Adrenal gland (tissue), 12 donors: ENCODE results near the gene LCN1. TPM values are rescaled to one million over a fixed set of nuclear protein-coding genes. Genes with fewer than 3 reads are reported as not detected.

ENCODE experiments used
- DNase-seq, 7 donors: peaks; one replicate each; pipeline ENCODE4 v3.0.0-alpha.2; 2019 to 2020
- H3K27ac ChIP-seq, 5 donors: fragments of 200-600 bp; sonication (generic) in 4 of 5; 1 replicate in 3 of 5; 2 replicates in 2 of 5; pipeline versions ENCODE4 v1.5.1 to v1.8.0; 2016 to 2020; ENCODE audit warnings: mild to moderate bottlenecking in 1 of 5
- H3K27me3 ChIP-seq: fragments of 200-600 bp; 2 replicates; pipeline ENCODE4 v1.8.0; 2021
- H3K36me3 ChIP-seq, 2 donors: fragments of 200-600 bp; replicated peaks in 1 of 2; 1 replicate in 1 of 2; 2 replicates in 1 of 2; pipeline versions ENCODE4 v1.5.1 to v1.8.0; 2018 to 2022
- H3K4me1 ChIP-seq, 2 donors: fragments of 200-600 bp; replicated peaks in 1 of 2; 1 replicate in 1 of 2; 2 replicates in 1 of 2; pipeline versions ENCODE4 v1.5.1 to v1.8.0; 2018 to 2021
- H3K4me3 ChIP-seq, 4 donors: fragments of 200-600 bp; sonication (generic) in 3 of 4; one replicate each; pipeline ENCODE4 v1.5.1; 2016 to 2018
- H3K9me3 ChIP-seq, 3 donors: fragments of 200-600 bp; sonication (generic) in 1 of 3; replicated peaks in 1 of 3; 1 replicate in 2 of 3; 2 replicates in 1 of 3; pipeline versions ENCODE4 v1.5.1 to v1.8.0; 2016 to 2021
- POLR2A ChIP-seq, 2 donors: fragments of 450-650 bp; IDR thresholded peaks; one replicate each; pipeline ENCODE4 v1.6.1; 2017; ENCODE audit warnings: antibody characterized with exemption in 2 of 2, mild to moderate bottlenecking in 2 of 2, moderate library complexity in 1 of 2
- WGBS, 4 donors: extraction: QIAGEN DNeasy Blood & Tissue Kit in 2 of 4; methylation state at CpG; one replicate each; pipeline versions ENCODE4 v1.1.5 to v1.1.7; 2013 to 2017; 5-methylcytosine and 5-hydroxymethylcytosine counted together
- intact Hi-C, 2 donors: fragments of 100-400 bp; cut with DNase I; formaldehyde crosslinking; loops; one replicate each; pipeline versions ENCODE4 v1.14.1 to v1.15.0; 2022 to 2023
- polyA plus RNA-seq, 3 donors: library from polyadenylated mRNA; stranded (reverse); fragments of 200-250 nt in 2 of 3; fragments of 350-450 nt in 1 of 3; fragmentation: Illumina TruSeq in 1 of 3; extraction: RNeasy Lipid Tissue Mini Kit (QIAGEN cat#74804) in 1 of 3; gene quantifications; one replicate each; pipeline ENCODE4 v1.2.3, GENCODE V29; 2013 to 2014
- total RNA-seq, 9 donors: library from RNA; depleted of rRNA in 4 of 9; stranded (reverse); fragments of >200 nt in 4 of 9; fragments of 120-200 nt in 1 of 9; fragmentation: NEBNext Ultra II Directional in 1 of 9; extraction: Animal tissue kit (Norgen Biotek cat#: 25700) in 1 of 9; gene quantifications; one replicate each; pipeline versions ENCODE4 v1.1.0 to v1.2.4, GENCODE V29; 2013 to 2023
- TF ChIP-seq, protein P1 (sequence below), 6 experiments: fragments of 450-650 bp in 4 of 6; fragments of 200-600 bp in 2 of 6; sonication (generic) in 1 of 6; IDR thresholded peaks; 1 replicate in 5 of 6; 2 replicates in 1 of 6; pipeline versions ENCODE4 v1.5.1 to v1.8.0; 2016 to 2021; ENCODE audit warnings: antibody characterized with exemption in 6 of 6, mild to moderate bottlenecking in 2 of 6, moderate library complexity in 1 of 6
- donor health status: healthy with polysubstance abuse.
- donor health status: Bipolar disorder and iron deficiency.
- donor health status: DM: yes; HTN: yes; CAD: no.
- donor health status: DM: no; HTN: no; CAD: no.
- donor health status: DM: no; HTN: no; CAD: no.
- donor health status: DM: yes; HTN: yes; CAD: no.

The LCN1 gene
- total and polyA plus RNA-seq, 12 donors = not detected

DNA sequence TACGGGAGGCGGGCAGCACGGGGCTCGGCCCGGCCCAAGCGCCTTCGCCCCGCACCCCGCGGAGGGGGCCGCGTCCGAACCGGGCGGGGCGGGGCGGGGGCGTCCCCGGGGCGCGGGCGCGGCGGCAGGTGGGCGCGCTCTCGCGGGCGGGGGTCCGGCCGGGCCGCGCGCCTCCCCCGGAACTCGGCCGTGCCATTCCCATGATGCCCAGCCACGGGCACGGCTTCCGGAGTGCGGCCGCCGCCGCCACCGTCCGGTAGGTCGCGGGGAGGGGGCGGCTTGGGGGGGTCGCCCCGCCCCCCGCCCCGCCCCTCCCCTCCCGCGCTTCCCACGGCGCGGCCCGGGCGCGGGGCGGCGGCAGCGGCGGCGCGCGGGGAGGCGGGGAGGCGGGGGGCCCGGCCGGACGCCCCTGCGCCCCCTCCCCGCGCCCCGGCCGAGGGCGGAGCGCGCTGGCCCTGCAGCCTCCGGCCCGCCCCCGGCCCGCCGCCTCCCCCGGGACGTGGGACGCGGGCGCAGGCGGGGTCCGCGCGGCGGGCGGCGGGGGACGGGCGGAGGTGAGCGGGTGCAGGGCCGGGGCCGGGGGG, 41.7 kb upstream of the LCN1 start, which contains the start of gene PPP1R26:
PPP1R26 (plus strand) TSS at position 314 of the 584 bp plus-strand sequence. CDS start 4,729 bp downstream, outside the sequence.
- H3K9me3 ChIP-seq = no peaks in the 10 kb centered on the region
- peak within 1 kb of the TSS in 4 of 5 donors; percentile 66 to 93 (median 77) for H3K27ac ChIP-seq
- peaks cover 0 to 10% of the 10 kb centered on the region in 2 donors for H3K36me3 ChIP-seq
- intact Hi-C loops = no loop called here
- no peaks in the 10 kb centered on the region for H3K27me3 ChIP-seq
- peaks cover 0 to 18% of the 10 kb centered on the region in 2 donors for H3K4me1 ChIP-seq
- peak within 1 kb of the TSS; percentile 21 to 90 (median 50) for H3K4me3 ChIP-seq
- WGBS, 4 donors = 0 to 1% (median 1%) methylated on average over 5 to 68 of the region's 103 CpGs; no CpG with 5 or more reads in 1 of the 4 donors
- DNase-seq = peak in 3 of 7 donors; percentile 35 to 52 (median 38)
- TF ChIP-seq POLR2A (IDR thresholded peaks at IDR 0.05) = no peak

DNA sequence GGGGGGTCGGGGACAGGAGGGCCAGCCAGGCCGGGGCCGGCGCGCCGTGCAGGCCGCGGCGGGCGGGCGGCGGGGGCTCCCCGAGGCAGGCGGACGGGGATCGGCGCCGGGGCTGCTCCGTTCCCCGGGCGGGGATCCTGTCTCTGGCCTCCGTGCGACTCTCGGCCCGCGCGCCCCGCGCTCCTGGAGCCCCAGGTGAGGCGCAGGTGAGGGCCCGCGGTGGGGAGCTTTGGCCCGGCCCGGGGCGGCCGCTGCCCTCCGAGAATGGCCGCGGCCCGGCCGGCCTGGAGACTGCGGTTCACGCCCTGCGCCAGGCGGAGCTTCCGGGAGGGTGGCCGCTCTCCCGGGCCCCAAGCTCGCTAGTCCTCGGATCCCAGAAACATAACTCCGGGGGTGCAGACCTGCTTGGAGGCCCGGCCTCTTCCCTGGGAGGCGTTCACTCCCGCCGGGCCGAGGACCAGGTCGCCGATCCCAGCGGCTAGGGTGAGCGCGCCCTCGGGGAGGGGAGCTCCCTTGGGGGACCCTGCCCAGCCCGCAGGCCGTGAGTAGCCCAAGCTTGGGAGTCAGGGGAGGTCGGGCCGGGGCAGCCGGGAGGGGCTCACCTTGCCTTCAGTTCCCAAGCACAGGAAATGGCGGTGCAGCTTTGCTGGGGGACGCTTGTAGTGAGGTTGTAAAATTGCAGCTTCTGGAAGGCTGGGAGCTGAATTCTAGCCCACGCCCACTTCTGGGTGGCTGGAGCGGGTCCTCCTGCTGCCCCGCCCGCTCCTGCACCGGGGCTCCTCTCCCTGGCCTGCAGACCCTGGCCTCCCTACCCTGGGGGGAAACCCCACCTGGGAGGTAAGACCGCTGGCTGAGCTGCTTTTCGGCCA, 40.9 kb upstream of the LCN1 start:
- peaks cover 0 to 18% of the 10 kb centered on the region in 2 donors for H3K4me1 ChIP-seq
- peaks cover 0 to 17% of the 10 kb centered on the region in 2 donors for H3K36me3 ChIP-seq
- DNase-seq = peak in 2 of 7 donors; percentile 28 to 42
- H3K4me3 ChIP-seq = peak overlapping the region; percentile 21 to 90 (median 50)
- H3K9me3 ChIP-seq = no peaks in the 10 kb centered on the region
- TF ChIP-seq, protein P1, sequence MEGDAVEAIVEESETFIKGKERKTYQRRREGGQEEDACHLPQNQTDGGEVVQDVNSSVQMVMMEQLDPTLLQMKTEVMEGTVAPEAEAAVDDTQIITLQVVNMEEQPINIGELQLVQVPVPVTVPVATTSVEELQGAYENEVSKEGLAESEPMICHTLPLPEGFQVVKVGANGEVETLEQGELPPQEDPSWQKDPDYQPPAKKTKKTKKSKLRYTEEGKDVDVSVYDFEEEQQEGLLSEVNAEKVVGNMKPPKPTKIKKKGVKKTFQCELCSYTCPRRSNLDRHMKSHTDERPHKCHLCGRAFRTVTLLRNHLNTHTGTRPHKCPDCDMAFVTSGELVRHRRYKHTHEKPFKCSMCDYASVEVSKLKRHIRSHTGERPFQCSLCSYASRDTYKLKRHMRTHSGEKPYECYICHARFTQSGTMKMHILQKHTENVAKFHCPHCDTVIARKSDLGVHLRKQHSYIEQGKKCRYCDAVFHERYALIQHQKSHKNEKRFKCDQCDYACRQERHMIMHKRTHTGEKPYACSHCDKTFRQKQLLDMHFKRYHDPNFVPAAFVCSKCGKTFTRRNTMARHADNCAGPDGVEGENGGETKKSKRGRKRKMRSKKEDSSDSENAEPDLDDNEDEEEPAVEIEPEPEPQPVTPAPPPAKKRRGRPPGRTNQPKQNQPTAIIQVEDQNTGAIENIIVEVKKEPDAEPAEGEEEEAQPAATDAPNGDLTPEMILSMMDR (IDR thresholded peaks at IDR 0.05) = no peak
- no peak for TF ChIP-seq POLR2A (IDR thresholded peaks at IDR 0.05)
- intact Hi-C loops = no loop called here
- H3K27ac ChIP-seq = peak overlapping the region in 3 of 5 donors; percentile 34 to 93 (median 45)
- no peaks in the 10 kb centered on the region for H3K27me3 ChIP-seq
- WGBS, 4 donors = 0 to 1% (median 1%) methylated on average over 1 to 75 of the region's 76 CpGs

DNA sequence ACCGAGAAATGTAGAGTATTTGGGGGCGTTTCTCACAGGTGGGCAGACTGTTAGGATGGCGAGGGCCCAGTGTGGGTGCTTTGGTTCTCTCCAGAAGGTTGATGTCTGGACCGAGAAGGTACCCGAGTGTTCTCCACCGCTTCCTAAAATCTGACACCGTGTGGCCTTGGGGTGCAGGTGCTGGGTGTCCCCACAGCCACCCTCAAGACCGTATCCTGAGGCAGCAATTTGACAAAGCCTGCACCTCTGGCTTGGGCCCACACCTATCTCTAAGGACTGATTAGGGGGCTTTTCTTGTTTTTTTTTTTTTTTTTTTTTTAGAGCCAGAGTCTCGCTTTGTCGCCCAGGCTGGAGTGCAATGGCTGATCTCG, 40.3 kb upstream of the LCN1 start:
- Histone ChIP-seq H3K4me1 (peaks cover 0 to 18% of the 10 kb centered on the region in 2 donors), H3K27me3 (no peaks in the 10 kb centered on the region), H3K9me3 (no peaks in the 10 kb centered on the region), H3K36me3 (peaks cover 0 to 24% of the 10 kb centered on the region in 2 donors), H3K4me3 (peak overlapping the region in 2 of 4 donors; percentile 27 to 90), H3K27ac (no peak overlapping the region)
- DNase-seq = no peak
- TF ChIP-seq, protein P1 (IDR thresholded peaks at IDR 0.05) = no peak
- TF ChIP-seq POLR2A (IDR thresholded peaks at IDR 0.05) = no peak
- WGBS, 4 donors = 36 to 51% (median 45%) methylated on average over 10 to 11 of the region's 11 CpGs
- intact Hi-C loops = no loop called here

DNA sequence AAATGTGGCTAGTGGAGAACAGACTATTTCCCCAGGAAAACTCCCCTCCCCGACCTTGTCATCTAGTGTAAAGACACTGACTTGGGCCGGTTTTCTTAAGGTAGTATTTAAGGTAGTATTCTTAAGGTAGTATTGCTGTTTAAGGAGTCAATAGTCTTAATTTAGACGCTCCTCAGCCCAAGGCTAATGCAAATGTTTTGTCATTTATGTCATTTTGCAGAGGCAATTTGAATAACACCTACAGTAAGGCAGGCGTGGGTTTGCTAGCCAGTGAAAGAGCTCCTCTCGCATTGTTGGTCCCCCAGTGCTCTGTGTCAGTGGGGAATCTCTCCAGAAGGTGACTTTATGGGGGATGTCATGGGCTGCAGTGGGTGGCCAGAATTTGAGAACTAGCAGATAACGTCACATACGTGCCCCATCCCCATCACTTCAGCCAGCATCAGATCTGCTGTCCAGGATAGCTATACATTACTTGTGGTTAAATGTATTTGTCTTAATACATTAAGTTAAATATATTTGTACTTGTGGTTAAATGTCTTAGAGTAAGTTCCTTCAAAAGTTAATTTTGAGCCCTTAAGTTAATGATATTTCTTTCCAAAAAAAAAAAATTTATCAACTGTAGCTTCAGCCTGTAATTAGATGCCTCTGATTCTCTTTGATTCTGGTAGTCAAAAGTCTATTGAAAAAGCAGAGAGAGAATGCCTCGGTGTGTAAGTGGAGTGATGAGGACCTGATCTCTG, 39.1 kb upstream of the LCN1 start:
- 74 to 79% (median 75%) methylated on average over 8 of the region's 8 CpGs for WGBS, 4 donors
- Histone ChIP-seq H3K4me3 (no peak overlapping the region), H3K4me1 (peaks cover 0 to 18% of the 10 kb centered on the region in 2 donors), H3K27ac (no peak overlapping the region), H3K36me3 (peaks cover 0 to 33% of the 10 kb centered on the region in 2 donors), H3K9me3 (no peaks in the 10 kb centered on the region), H3K27me3 (no peaks in the 10 kb centered on the region)
- no peak for DNase-seq
- intact Hi-C loops = no loop called here
- no peak for TF ChIP-seq POLR2A (IDR thresholded peaks at IDR 0.05)
- TF ChIP-seq, protein P1 (IDR thresholded peaks at IDR 0.05) = no peak
